GM19099 (cell line): ENCODE data around the gene NUS1.

Experiments
- POLR2A ChIP-seq: IDR thresholded peaks from 3 replicates; pipeline ENCODE4 v1.6.1; 2011; ENCODE audit warnings: low read depth; ENCODE audit not compliant: insufficient read length; ENCODE audit errors: extremely low read depth

Gene NUS1

DNA sequence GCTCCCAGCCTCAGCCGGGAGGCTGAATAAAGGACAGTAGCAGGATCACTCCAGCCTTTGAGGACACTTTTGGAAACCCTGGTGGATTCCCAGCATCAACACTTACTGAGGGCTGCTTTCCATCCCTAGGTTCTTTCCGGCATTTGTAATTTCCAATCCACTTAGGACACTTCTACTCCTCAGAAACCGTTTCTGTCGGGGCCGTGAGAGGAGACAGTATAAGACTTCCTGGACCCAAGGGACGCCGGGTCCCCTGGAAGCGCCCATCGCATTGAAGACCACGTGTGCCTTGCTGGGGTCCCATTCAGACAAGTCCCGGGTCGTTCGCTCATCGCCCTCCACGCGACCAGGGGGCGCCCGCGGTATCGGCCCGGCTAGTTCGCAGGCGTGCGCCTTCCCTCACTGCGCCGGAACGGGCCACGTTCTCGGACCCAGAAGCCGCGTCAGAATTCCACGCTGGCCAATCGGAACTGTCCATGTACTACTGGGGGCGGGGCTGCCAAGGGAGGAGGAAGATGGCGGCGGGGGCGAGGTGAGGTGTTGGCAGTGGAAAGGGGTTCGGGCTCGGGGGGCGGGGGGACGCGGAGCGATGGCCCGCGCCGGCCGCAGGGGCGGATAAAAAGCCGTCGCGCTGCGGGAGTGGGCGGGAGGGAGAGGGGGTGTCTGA is at the start of gene NUS1:
Gene NUS1 (plus strand): TSS at position 479 of the 667 bp plus-strand sequence. CDS start 202 bp downstream, outside the sequence.
- no peak for TF ChIP-seq POLR2A

- TF ChIP-seq POLR2A, result no peak
Measured at GRCh38 chr6:117627533-117627932, 47.7 kb upstream of the NUS1 start.

DNA sequence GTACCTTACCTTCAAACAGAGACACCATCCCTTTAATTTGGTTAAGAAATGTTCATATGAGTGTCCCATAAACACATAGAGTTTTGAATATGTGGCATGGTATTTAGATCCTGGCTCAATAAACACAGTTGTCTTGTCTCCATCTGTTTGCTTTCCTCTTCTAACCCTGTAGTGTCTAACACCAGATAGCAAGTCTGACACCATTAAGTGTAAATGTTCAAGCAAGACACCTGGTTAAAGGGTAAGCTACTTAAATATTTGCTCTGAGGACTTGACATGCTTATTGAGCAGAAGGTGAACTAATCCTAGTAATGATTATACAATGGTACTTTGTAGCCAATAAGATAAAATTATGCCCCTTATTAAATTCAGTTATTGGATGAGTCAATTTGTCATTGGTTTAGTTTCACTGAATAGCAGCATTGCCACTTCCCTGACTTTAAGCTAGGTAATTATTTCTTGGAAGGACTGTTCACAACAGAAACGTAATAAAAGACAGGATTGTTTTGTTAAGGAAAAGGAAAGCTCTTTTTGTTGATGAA is 46.1 kb upstream of the NUS1 start:
- no peak for TF ChIP-seq POLR2A

DNA sequence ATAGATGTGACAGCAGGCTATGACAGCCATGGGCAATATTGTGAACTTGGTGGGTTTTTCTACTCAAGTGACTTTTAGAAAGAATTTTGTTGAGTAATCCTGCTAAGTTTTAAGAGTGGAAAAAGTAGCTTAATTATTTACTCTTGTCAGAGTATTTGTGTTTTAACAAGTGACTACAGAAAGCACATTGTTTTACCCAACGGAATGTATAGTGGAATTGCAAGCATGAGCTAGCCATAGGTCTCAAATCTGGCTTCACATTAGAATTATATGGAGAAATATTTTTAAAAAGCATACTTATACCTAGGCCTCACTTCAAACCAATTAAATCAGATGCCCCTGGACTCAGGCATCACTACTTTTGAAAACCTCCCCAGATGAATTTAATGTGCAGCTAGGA is 37.5 kb upstream of the NUS1 start:
- TF ChIP-seq POLR2A, result no peak

DNA sequence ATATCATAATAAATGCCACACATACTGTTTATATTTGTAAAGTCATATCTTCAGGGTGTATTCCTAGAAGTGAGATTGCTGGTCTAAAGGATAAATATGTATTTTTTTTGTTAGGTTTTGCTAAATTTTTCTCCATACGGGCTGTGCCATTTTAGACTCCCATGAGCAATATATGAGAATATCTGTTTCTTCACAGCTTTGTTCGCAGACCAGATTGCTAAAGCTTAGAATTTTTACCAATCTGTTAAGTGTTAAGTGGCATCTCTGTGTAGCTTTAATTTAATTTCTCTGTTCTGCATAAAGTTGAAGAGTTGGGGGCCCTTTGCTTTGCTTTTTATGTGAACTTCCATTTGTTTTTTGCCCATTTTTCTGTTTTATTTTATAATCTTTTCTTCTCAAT is 32.3 kb upstream of the NUS1 start:
- TF ChIP-seq POLR2A, result no peak

DNA sequence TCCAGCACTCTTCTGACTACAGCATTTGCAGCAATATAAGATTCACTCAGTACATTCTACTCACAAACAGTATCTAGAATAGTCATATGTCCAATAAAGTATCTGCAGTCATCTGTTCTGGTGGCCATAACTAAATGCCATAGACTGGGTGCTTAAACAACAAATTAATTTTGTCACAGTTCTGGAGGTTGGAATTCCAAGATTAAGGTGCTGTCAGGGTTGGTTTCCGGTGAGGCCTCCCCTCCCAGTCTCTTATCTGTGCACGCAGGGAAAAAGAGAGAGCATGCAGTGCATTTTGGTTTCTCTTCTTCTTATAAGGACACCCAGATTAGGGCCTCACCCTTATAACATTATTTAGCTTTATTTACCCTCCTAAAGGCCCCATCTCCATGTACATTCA is 21.3 kb upstream of the NUS1 start:
- TF ChIP-seq POLR2A, result no peak

DNA sequence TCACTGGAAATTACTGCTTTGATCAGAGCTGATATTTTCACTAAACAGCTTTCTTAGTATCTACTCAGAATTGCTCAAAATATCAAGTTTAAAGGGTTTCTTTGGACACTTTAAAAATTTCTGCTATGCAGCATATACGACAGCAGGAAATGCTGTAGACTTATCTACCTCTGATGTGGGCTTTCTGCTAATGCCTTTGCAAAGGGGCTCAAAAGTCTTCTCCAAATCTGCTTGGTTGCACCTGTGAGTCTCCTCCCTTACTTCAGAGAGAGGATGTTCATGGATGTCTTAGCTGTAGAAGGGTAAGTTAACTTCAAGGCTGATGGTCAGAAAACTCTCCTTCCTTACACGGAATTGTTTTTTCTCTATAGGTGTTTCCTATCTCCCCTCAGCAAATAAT is 19.9 kb upstream of the NUS1 start:
- no peak for TF ChIP-seq POLR2A

GRCh38 chr6:117666881-117667280 is 8.4 kb upstream of the NUS1 start:
- TF ChIP-seq POLR2A, result no peak

GRCh38 chr6:117668736-117669135 is 6.5 kb upstream of the NUS1 start:
- no peak for TF ChIP-seq POLR2A

DNA sequence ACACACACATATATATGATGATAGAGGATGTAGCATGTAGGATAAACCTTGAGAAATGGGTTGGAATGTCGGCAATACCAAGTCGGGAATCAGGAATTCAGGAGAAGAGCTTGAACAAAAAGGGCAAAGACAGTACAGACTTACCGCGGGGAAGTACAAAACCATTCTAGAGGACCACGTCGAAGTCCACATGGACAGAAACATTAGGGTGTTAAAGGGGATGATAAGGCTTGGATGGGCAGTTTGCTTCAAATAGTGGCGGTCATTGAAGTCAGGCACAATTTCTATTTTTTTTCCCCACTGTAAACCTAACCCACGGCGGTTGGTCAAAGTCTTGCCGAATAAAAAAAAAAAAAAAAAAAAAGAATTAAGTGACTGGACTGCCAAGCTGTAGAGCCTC is 766 bp upstream of the NUS1 start:
- TF ChIP-seq POLR2A, result no peak

- TF ChIP-seq POLR2A, result no peak
Measured at GRCh38 chr6:117676577-117677218, 1.4 kb downstream of the NUS1 start.

DNA sequence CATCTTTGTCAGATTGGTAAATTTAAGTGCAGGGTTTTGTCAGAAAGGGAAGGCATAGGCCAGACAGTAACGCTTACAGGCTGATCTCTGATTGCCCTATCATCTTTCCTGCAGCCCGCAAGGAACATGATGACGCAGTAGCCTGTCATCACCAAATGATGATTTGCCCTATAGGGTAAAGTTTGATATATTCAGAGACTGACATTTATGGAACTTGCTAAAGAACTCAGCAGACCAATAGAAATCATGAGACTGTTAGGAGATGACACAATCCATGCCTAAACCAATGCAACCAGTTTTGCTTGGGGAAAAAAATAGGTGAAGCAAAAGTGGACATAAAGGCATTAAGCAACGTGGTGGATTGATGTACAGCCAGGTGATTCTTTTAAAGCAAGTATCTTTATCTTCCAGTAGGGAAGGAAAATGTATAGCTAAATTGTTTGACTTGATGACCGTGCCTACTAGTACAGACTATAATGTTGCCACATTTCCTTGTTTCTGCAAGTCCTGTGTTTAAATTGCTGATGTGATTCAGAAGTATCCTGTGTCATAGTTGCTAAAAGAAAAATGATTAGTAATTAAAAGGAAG is 2.4 kb downstream of the NUS1 start:
- no peak for TF ChIP-seq POLR2A

DNA sequence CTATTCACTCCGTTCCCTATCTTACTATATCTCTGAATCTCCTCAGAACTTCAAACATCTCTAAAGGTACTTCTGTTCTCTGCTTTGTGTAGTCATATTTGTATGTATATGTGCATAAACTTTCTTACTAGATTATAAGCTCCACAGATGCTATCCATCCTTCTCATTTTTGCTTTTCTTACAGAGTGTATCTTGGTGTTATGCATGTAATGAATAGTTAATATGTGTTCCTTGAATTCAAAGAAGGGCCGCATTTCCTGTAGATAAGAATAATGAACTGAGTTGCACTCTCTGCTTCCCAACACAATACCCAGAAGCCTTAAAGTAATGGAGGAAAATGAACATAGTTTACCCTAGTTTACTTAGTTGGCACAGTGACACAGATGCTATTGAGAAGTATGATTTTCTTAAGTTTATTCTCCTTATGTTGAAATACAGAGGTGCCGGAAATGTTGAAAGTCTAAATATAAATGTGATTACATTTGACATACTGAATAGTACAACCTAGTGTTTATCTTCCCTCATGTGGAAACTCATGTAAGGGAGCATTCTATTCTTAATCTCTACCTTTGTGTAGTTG is 6.0 kb downstream of the NUS1 start:
- no peak for TF ChIP-seq POLR2A

- TF ChIP-seq POLR2A, result no peak
Measured at GRCh38 chr6:117684749-117685148, 9.5 kb downstream of the NUS1 start.

DNA sequence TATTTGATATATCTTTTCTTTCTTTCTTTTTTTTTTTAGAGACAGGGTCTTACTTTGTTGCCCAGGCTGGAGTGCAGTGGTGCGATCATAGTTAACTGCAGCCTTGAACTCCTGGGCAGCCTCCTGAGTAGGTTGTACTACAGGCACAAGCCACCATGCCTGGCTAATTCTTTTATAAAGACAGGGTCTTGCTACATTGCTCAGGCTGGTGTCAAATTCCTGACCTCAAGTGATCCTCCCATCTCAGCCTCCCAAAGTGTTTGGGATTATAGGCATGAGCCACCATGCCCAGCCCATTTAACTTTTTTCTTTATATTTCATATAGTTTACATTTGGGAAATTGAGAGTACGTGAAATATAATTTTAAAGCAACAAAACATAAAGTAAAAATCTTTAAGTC is 10.1 kb downstream of the NUS1 start:
- TF ChIP-seq POLR2A, result no peak
